GM21390 (cell line): Measurements from ENCODE around the gene IARS2.
"Not testable (repeated sequence)": the region's sequence is repeated elsewhere in the genome, so short reads cannot be mapped to it uniquely, and the experiment has no call there.

ENCODE experiments used
- ATAC-seq: cut with Tn5 transposase; IDR thresholded peaks from one replicate; pipeline ENCODE4 v1.9.1; 2021; ENCODE audit not compliant: unreplicated experiment

IARS2 gene

DNA sequence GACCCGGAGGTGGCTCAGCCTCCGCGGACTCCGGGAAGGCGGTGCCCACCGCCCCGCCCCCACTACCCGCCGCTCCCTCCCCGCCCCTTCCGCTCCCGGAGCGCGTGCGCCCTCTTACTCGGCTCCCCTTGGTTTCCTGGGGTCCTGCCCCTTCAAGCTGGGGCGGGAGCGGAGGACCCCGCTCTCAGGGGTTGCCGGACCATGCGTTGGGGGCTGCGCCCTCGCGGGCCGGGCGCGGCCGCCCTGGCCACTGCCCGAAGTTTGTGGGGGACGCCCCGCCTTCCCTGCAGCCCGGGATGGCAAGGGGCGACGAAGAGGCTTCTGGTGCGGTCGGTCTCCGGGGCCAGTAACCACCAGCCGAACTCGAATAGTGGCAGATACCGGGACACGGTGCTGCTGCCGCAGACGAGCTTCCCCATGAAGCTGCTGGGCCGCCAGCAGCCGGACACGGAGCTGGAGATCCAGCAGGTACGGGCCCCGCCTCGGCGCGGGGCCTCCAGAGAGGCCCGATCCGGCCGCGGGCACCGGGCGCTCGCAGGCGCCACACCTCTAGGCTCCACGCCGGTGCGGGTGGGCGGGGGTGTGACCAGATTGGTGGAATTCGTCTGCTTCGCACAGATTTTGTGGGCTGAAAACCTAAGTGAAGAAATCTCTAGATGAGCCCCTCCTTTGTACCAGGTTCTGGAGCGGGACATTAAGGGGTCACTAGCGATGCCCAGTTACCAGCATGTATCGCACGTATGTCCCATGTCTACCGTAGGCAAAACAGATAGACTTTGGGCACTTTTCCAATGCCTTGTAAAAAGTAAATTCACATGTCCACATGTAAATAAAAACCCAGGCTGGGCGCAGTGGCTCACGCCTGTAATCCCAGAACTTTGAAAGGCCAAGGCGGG is at the start of gene IARS2:
Gene IARS2 (plus strand): TSS at position 117 of the 896 bp plus-strand sequence. CDS start 85 bp downstream, at position 202.
- peak; percentile 53 for ATAC-seq

DNA sequence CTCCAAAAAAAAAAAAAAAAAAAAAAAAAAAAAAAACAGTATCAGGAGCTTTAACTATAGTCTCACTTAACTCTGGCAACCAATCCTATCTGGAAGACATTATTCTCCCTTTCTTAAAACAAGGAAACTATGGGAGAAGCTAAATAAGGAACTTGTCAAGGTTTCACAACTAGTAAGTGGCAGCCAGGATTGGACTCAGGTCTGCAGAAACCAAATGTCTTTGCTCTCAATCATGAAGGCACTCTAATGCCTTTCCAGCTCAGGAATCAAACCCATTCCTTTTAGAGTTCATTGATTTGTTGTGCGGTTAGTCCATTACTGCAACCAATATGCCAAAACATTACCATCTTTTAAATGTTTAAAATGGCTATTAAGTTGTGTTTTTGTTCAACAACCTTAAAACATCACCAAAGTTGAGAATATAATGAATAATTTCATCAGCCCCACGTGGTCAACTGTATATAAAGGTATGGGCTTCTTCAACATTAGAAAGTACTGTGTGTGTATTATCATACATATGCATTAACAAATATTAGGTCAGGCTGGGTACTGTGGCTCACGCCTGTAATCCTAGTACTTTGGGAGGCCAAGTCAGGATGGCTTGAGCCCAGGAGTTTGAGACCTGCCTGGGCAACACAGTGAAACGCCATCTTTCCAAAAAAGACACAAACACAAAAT is 49.1 kb upstream of the IARS2 start:
- ATAC-seq, result no peak

DNA sequence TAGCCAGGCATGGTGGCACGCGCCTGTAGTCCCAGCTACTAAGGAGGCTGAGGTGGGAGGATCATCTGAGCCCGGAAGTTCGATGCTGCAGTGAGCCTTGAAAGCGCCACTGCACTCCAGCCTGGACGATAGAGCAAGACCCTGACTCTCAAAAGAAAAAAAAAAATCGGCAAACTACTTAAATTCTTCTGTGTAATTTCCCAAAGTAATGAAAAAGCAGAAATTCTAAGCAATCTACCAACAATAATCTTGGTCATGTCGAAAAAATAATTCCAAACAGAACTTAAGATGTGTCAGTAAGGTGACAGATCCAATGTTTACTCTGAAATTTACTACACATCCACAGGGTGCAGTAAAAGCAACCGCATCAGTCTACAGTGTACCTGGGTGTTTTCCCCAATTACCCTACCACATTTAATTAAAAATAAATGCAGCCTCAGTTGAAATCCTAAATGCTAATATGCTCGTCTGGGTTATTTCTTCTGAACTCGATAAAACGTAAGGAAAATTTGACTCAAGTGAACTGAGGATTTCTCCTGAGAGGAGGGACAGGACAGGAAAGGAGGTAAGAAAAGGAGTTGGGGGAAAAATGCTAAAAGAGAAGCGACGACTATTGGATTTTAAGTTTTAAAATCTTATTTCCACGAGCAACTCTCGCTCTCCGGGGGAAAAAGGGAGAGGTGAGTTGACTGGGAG is 48.4 kb upstream of the IARS2 start:
- ATAC-seq, result peak; percentile 16

DNA sequence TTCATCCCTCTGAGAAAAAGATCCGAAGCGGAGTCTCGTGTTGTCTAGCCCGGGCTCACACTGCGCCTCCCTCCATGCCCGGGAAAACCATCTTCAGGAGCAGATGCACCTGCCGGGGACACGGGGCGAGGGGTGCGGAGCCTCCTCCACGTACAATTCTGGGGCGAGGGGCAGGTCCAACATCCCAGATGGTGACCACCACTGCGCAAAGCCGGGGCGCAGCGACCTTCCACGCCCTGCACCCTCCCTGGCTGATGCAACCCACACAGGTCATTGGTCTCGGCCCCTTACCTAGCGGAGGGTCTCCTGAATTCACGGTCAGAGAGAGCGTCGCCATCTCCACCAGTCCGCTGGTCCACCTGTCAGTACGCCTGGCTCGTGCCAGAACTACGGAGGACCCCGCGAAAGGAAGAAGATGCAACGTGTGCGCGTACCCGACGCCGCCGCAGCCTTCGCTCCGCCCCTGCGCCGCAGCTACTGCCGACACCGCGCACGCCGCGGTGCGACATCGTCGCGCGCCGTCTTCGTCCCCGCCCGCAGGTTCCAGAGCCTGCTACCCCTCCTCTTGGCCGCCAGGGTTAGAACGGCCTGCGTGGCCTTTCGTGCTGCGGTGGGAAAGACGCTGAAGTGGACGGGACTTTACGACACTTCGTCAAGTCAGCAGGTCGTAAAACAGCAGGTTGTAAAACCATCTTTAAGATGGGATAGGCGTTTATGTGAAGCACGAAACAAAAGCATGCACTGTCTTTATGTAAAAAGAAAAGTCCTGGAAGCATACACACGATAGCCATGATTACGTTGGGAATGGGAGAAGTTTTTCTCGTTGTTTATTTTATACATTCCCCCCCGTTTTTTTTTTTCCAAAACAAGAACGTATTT is 47.6 kb upstream of the IARS2 start, which contains the start of gene EPRS1:
Gene EPRS1 (minus strand): TSS at position 454 of the 879 bp plus-strand sequence. CDS start 117 bp downstream, at position 337.
- peak; percentile 97 for ATAC-seq

DNA sequence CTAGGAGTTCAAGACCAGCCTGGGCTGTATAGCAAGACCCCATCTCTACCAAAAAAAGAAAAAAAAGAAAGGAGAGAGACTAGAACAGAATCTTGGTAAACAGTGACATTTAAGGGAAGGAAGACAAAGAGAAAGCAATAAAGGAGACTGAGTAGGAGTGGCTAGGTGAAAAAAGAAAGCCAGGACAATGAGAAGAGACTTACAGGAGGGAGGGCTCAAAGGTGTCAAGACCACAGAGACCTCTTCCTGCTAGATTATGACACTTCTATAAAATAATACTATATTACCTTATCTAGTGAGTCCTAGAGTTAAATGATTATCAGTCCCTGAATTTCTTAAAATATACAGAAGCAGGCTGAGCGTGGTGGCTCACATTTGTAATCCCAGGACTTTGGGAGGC is 37.6 kb upstream of the IARS2 start:
- no peak for ATAC-seq

DNA sequence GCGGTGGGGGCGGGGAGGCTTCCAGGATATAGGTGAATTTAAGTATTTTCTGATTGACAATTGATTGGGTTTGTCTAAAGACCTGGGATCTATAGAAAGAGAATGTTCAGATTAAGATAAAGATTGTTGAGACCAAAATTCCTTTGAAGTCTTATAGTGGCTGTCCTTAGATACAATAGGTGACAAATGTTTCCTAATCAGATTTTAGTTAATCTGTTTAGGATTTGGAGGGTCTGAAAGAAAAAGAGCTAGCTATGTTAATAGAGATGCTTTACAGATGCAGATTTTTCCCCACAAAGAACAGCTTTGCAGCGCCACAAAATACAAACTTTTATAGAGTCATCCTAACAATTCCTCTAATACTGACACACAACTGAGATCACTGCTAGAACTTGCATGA is 33.1 kb upstream of the IARS2 start:
- no peak for ATAC-seq

DNA sequence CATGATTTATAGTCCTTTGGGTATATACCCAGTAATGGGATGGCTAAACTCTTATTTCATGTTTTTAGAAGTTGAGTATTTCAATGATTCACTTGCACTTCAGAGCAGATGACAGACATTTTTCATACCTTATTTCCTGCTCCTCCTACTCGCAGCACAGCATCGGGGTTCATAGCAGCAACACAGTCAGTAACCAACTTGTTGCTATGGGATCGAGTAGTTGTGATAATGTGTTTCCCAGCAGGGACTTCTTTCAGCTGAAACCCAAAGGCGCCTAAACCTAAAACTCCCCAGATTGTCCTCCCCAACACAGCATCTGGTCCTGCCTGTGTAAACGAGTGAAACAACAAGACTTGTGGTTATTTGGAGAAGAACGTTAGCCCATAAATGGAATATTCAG is 31.3 kb upstream of the IARS2 start:
- ATAC-seq, result no peak

DNA sequence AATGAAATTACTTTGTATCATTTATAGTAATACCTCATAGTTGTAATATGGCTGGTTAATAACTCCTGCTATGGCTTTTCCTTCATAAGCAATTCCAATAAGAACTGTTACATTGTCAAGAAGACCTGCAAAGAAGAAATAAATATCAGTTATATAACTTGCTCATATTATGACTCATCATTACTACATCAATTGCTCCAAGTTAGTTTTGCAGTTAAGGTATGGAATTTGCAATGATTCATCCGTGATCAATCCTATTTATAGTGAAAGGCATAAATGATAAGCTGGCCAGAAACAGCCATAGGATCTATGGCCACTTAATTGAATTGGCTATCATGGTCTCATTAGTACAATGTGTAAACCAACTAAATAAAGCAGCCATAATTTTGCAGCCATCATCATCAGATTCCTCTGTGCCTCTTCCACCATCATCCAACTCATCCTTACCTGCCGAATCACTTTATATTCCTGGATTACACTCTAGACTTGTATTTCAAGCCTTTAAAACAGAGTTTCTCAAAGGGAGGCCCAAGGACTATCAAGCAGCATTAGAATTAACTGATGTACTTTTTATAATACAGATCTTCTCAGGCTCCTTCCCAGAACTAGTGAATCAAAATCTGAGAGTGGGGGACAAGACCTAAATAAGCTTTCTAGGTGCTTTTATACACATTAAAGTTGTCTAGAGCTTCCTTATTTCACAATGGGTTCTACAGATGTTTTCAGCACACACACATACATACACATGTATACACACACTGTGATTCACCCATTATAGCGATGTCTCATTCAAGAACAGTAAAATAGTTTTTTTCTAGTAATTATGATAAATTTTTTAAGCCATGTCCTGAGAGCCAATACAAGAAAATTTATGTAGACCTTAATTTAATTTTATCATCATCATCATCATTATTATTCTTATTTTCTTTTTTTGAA is 26.4 kb upstream of the IARS2 start:
- no peak for ATAC-seq

DNA sequence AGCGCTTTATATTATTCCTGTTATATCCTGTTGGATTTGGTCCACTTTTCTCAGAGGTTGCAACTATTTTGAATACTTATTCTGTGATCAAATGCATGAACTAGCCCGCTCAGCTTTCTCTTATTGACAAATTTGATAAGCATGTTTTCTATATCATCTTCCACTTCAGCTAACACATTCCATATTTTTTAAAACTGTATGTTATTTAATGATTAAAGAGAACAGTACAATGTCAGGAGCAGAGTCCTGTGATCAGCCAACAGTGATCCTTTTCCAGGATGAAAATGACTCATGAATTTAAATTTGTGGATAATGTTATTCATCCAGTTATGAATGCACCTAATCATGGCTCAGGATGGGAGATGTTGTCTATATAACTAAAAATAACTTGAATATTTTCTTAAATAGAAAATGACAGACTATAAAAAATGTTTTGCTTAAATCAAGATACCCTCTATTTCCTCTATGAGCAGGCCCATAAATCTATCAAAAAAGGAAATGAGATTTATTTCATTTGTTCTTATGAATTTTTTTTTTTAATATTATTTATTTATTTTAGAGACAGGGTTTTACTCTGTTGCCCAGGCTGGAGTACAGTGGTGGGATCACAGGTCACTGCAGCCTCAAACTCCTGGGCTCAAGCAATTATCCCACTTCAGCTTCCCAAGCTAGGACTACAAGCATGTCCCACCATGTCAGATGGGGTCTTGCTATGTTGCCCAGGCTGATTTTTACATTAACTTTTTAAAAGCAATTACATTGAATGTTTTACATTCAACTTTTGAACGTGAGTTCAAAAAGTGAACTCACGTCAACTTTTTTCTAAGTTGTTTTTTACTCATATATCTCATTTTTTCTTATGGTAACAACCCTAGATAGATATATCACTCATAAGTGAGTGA is 16.8 kb upstream of the IARS2 start:
- ATAC-seq, result no peak

DNA sequence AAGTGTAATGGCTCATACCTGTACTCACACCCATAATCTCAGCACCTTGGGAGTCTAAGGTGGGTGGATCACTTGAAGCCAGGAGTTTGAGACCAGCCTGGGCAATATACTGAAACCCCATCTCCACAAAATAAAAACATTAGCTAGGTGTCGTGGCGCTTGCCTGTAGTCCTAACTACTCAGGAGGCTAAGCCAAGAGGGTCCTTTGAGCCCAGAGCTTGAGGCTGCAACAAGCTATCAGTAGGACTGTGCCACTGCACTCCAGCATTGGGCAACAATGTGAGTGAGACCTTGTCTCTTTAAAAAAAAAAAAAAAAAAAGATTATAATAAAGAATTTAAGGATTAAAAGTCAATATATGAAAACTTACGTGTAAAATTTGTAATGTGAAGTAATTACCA is 16.0 kb upstream of the IARS2 start:
- no peak for ATAC-seq

DNA sequence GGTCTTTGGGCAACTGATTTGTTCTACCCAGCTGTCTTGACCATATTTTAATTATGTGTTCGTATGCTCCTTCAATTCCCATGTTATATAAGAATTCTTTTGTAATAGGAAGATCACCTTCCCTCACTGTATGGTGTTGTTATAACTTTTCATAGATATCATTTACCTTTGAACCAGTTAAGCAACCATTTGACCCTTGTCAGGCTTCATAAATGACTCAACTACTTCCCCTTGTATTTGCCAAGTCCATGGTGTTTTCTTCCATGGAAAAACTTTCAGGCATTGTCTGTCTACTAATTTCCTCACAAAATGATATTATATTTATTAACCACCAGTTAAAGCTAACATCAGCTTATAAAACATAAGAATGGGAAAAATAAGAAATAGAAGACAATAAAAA is 9.5 kb upstream of the IARS2 start:
- ATAC-seq, result no peak

DNA sequence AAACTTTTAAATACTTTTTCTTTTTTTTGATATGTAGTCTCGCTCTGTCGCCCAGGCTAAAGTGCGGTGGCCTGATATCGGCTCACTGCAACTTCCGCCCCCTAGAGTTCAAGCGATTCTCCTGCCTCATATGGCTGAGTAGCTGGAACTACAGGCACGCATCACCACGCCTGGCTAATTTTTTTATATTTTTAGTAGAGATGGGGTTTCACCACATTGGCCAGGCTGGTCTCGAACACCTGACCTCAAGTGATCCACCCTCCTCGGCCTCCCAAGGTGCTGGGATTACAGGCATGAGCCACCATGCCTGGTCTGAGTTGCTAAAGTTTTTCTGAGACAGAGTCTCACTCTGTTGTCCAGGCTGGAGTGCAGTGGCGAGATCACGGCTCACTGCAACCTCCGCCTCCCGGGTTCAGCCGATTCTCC is 7.7 kb upstream of the IARS2 start:
- peak; percentile 52 for ATAC-seq

DNA sequence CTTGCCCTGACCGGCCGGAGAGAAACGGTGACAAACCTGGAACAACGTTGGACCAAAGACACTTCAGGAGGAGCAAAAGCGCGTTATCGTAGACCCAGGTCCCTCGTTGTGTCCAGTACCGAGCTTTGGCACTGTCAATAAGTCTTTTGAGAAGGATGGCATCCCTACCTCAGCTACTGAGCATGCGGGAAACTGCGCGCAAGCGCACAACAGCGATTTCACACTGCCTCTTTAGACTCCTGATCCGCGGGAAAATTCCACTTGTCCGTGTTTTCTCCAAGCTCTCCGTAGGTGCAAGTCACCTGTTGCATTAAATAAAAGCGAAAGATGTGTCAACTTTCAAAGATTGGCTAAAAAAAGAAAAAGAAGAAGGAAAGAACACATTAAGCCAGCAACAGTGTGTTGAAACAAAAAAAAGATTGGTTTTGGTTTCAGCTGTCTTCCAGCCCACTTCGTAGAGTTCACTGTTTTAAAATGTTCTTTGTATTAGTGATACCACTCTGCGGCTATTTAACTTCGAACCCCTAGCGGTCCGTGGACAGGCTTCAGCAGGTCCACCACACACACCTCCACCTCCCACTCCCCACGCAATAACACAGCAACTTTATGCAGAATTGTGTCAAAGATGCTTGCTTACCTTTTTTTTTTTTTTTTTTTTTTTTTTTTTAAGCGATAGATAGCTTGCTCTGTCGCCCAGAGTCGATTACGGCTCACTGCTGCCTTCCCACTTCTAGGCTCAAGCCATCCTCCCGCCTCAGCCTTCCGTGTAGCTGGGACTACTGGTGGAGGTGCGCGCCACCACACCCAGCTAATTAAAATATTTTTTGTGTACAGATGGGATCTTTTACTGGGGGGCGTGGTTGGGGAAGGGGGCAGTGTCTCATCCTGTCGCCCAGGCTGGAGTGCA is 4.0 kb upstream of the IARS2 start, which contains the start of gene BPNT1:
Gene BPNT1 (minus strand): TSS at position 139 of the 907 bp plus-strand sequence. CDS start 9,942 bp downstream, outside the sequence.
- ATAC-seq, result peak; percentile 58

DNA sequence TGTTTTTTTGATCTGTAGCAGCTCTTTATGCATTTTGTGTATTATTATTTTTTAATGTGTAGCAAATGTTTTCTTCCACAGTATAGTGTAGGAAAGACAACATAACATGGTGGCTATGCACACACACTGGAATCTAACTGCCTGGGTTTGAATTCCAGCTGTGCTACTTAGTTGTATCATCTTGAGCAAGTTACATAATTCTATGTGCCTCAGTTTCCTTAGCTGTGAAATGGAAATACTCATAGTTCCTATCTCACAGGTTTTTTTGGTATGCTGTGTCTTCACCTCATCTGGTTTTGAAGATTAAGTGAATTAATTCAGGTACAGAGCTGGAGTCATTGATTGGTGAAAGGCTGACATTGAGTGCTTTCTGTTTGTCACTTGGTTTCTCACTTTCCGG is 1.2 kb upstream of the IARS2 start:
- no peak for ATAC-seq

DNA sequence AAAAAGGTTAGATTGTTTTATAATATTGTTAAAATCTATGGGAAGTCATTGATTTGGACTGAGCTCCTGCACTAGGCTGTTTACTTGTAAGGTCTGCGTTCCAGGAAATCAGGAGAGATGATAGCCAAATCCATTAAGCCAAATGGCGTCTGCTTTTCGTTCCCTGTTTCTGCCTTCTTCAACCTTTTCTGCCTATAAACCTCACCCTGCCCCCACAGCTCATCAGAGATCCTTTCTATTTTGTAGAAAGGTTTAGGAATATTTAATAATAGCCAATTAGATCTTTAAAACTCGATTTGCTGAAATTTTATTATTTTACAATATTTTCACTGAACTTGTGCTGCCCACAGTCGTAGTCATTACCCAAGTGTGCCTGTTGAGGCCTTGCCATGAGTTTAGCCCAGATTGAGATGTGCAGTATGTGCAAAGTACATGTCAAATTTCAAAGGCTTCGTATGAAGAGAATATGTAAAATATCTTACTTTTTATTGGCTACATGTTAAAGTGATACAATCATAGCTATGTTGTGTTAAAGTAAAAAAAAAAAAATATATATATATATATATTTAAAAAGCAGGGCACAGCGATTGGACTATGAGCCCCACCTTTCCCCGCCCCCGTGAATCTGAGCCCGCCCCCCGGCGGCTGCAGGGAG is 444 bp upstream of the IARS2 start:
- ATAC-seq, result peak; percentile 2

DNA sequence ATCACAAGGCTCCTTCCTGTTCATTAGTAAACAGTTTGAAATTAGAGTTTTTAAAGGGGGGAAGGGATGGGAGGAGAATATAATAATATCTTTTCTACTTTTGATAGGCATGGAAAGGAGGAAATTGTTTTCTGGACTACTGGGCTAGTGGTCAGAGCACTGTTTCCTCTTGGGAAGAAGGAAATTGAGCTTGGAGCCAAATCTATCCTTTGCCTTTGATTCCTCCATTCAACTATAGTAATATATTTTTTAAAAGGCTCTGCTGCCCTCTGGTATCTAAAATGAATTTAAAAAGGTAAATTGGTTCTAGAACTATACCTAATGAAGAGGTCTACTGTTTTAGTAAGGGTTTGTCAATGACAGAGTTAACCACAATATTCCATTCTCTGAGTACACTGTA is 5.9 kb downstream of the IARS2 start:
- no peak for ATAC-seq

DNA sequence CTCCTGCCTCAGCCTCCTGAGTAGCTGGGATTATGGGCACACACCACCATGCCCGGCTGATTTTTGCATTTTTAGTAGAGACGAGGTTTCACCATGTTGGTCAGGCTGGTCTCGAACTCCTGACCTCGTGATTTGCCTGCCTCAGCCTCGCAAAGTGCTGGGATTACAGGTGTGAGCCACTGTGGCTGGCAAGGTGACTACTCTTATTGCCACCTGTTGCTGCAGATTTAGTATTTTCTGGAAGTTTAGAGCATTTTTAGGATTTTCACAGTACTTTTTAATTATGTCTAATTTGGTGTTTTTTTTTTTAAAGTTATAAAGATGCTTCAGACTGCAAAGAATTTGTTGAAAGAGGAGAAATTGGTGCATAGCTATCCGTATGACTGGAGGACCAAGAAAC is 16.5 kb downstream of the IARS2 start:
- not testable (repeated sequence) for ATAC-seq
